ENCODE data around the gene MSANTD2. TPM values are rescaled to one million over a fixed set of nuclear protein-coding genes. Genes with fewer than 3 reads are reported as not detected.

The MSANTD2 gene
- total RNA-seq, 1 experiment from 2014 or later, result 8.6 TPM

DNA sequence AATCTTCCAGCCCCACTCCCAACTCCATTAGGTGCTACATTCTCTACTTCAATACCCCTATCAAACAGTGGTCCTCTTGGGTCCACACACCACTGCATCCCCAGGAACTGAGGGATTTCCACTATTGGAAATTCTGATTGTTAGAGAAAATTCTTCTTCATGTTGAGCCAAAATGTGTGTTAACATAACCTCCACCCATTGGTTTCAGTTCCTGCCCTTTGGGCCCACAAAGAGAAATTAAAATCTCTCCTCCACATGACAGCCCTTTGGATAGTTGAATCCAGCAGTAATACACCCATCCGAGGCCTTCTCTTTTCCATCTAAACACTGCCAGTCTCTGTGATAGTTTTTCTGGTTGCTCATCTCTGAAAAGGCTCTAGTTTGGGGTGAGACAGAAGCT, 50.3 kb downstream of the MSANTD2 start:
- TF ChIP-seq, protein P1, sequence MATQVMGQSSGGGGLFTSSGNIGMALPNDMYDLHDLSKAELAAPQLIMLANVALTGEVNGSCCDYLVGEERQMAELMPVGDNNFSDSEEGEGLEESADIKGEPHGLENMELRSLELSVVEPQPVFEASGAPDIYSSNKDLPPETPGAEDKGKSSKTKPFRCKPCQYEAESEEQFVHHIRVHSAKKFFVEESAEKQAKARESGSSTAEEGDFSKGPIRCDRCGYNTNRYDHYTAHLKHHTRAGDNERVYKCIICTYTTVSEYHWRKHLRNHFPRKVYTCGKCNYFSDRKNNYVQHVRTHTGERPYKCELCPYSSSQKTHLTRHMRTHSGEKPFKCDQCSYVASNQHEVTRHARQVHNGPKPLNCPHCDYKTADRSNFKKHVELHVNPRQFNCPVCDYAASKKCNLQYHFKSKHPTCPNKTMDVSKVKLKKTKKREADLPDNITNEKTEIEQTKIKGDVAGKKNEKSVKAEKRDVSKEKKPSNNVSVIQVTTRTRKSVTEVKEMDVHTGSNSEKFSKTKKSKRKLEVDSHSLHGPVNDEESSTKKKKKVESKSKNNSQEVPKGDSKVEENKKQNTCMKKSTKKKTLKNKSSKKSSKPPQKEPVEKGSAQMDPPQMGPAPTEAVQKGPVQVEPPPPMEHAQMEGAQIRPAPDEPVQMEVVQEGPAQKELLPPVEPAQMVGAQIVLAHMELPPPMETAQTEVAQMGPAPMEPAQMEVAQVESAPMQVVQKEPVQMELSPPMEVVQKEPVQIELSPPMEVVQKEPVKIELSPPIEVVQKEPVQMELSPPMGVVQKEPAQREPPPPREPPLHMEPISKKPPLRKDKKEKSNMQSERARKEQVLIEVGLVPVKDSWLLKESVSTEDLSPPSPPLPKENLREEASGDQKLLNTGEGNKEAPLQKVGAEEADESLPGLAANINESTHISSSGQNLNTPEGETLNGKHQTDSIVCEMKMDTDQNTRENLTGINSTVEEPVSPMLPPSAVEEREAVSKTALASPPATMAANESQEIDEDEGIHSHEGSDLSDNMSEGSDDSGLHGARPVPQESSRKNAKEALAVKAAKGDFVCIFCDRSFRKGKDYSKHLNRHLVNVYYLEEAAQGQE (IDR thresholded peaks at IDR 0.05; ENCODE audit: low read depth), result no peak
- TF ChIP-seq, protein P2, sequence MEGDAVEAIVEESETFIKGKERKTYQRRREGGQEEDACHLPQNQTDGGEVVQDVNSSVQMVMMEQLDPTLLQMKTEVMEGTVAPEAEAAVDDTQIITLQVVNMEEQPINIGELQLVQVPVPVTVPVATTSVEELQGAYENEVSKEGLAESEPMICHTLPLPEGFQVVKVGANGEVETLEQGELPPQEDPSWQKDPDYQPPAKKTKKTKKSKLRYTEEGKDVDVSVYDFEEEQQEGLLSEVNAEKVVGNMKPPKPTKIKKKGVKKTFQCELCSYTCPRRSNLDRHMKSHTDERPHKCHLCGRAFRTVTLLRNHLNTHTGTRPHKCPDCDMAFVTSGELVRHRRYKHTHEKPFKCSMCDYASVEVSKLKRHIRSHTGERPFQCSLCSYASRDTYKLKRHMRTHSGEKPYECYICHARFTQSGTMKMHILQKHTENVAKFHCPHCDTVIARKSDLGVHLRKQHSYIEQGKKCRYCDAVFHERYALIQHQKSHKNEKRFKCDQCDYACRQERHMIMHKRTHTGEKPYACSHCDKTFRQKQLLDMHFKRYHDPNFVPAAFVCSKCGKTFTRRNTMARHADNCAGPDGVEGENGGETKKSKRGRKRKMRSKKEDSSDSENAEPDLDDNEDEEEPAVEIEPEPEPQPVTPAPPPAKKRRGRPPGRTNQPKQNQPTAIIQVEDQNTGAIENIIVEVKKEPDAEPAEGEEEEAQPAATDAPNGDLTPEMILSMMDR (IDR thresholded peaks at IDR 0.05 in 2 of 3, conservative IDR thresholded peaks at IDR 0.05 in 1 of 3; ENCODE audit: borderline replicate concordance in 1 of 3, insufficient read depth in 1 of 3, low read depth in 2 of 3, low read length in 2 of 3), result no peak
- no peak for TF ChIP-seq TCF7L2 (IDR thresholded peaks at IDR 0.05; ENCODE audit: borderline replicate concordance, extremely low read depth, insufficient read depth, insufficient read length)
- no peak for TF ChIP-seq ZFX (IDR thresholded peaks at IDR 0.05)
- no peak for TF ChIP-seq RAD21 (IDR thresholded peaks at IDR 0.05; ENCODE audit: low read depth)
- TF ChIP-seq ELF1 (IDR thresholded peaks at IDR 0.05; ENCODE audit: borderline replicate concordance, low read depth), result no peak
- no peak for TF ChIP-seq SIN3A (IDR thresholded peaks at IDR 0.05; ENCODE audit: low read depth)
- no peak for TF ChIP-seq ZNF274 (IDR thresholded peaks at IDR 0.05; ENCODE audit: low read depth, low read length)
- TF ChIP-seq EZH2 (IDR thresholded peaks at IDR 0.05), result no peak
- TF ChIP-seq EZH2phosphoT487 (IDR thresholded peaks at IDR 0.05; ENCODE audit: borderline replicate concordance), result no peak
- TF ChIP-seq YY1 (IDR thresholded peaks at IDR 0.05; ENCODE audit: extremely low read depth, insufficient replicate concordance, low read depth, low read length), result no peak
- no peak for TF ChIP-seq SP1 (IDR thresholded peaks at IDR 0.05; ENCODE audit: low read depth)
- no peak for TF ChIP-seq POLR2AphosphoS5 (IDR thresholded peaks at IDR 0.05; ENCODE audit: low read depth, low read length)
- no peak for TF ChIP-seq EGR1 (IDR thresholded peaks at IDR 0.05; ENCODE audit: low read depth)
- TF ChIP-seq, protein P3, sequence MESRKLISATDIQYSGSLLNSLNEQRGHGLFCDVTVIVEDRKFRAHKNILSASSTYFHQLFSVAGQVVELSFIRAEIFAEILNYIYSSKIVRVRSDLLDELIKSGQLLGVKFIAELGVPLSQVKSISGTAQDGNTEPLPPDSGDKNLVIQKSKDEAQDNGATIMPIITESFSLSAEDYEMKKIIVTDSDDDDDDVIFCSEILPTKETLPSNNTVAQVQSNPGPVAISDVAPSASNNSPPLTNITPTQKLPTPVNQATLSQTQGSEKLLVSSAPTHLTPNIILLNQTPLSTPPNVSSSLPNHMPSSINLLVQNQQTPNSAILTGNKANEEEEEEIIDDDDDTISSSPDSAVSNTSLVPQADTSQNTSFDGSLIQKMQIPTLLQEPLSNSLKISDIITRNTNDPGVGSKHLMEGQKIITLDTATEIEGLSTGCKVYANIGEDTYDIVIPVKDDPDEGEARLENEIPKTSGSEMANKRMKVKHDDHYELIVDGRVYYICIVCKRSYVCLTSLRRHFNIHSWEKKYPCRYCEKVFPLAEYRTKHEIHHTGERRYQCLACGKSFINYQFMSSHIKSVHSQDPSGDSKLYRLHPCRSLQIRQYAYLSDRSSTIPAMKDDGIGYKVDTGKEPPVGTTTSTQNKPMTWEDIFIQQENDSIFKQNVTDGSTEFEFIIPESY (IDR thresholded peaks at IDR 0.05; ENCODE audit: extremely low read depth, insufficient replicate concordance, low read length), result no peak
- no peak for TF ChIP-seq JUND (IDR thresholded peaks at IDR 0.05)
- TF ChIP-seq, protein P4, sequence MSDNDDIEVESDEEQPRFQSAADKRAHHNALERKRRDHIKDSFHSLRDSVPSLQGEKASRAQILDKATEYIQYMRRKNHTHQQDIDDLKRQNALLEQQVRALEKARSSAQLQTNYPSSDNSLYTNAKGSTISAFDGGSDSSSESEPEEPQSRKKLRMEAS (IDR thresholded peaks at IDR 0.05), result no peak
- TF ChIP-seq POLR2A (IDR thresholded peaks at IDR 0.05; ENCODE audit: borderline replicate concordance, extremely low read depth, insufficient read depth, insufficient read length), result no peak
- TF ChIP-seq FOSL1 (IDR thresholded peaks at IDR 0.05; ENCODE audit: low read depth), result no peak
- TF ChIP-seq CBX3 (IDR thresholded peaks at IDR 0.05; ENCODE audit: low read depth), result no peak
- Histone ChIP-seq H3K9me3 (ENCODE audit: control insufficient read depth in 1 of 2, insufficient read depth in 1 of 2, low read depth in 1 of 2, low read length in 2 of 2) (no peaks in the 10 kb centered on the region), H2AFZ (ENCODE audit: low read depth, low read length, poor library complexity, severe bottlenecking) (no peak overlapping the region), H3K27me3 (ENCODE audit: insufficient read depth, low read length) (no peaks in the 10 kb centered on the region), H3K27ac (ENCODE audit: low read depth, low read length) (no peak overlapping the region), H4K20me1 (ENCODE audit: insufficient read depth) (no peaks in the 10 kb centered on the region), H3K79me2 (ENCODE audit: insufficient read depth, low read length) (no peaks in the 10 kb centered on the region), H3K9ac (ENCODE audit: low read length) (no peak overlapping the region), H3K4me2 (ENCODE audit: low read length) (no peak overlapping the region), H3K36me3 (ENCODE audit: control insufficient read depth in 1 of 2, insufficient read depth in 2 of 2, low read length in 2 of 2) (no peaks in the 10 kb centered on the region), H3K9me2 (ENCODE audit: insufficient read depth) (no peaks in the 10 kb centered on the region), H3K4me3 (replicated peaks in 1 of 2; ENCODE audit: low read depth in 1 of 2, low read length in 2 of 2) (no peak overlapping the region), H3K4me1 (ENCODE audit: control insufficient read depth in 1 of 2, insufficient read depth in 2 of 2, low read length in 2 of 2) (peaks cover 10 to 36% of the 10 kb centered on the region in 2 experiments)
- intact Hi-C loops (cut with micrococcal nuclease), result no loop called here
- ATAC-seq (no peak), DNase-seq (ENCODE audit: low read depth, low spot score) (no peak)
- no TSS peak for BruUV-seq (replicated peaks)
- POLR2A ChIA-PET, result no interaction called here
- RAD21 ChIA-PET (ENCODE audit: low non-redundant PET in 1 of 2, low total read pairs in 2 of 2, uncharacterized antibody in 2 of 2, unreplicated experiment in 2 of 2), result no interaction called here
- CTCF ChIA-PET, result no interaction called here

Data from HCT116 (cell line).